Peyer's patch (tissue), 4 donors: ENCODE measurements around the gene GPANK1.

Experiments used
- POLR2A ChIP-seq, 2 donors: fragments of 450-650 bp; IDR thresholded peaks; one replicate each; pipeline ENCODE4 v1.5.1; 2017; ENCODE audit warnings: antibody characterized with exemption in 2 of 2, mild to moderate bottlenecking in 2 of 2, moderate library complexity in 2 of 2
- TF ChIP-seq, protein P1 (sequence below), 6 experiments: fragments of 450-650 bp in 4 of 6; fragments of 200-600 bp in 2 of 6; sonication (generic) in 1 of 6; IDR thresholded peaks; one replicate each; pipeline ENCODE4 v1.5.1; 2017 to 2019; ENCODE audit warnings: antibody characterized with exemption in 6 of 6, mild to moderate bottlenecking in 3 of 6, moderate library complexity in 1 of 6

DNA sequence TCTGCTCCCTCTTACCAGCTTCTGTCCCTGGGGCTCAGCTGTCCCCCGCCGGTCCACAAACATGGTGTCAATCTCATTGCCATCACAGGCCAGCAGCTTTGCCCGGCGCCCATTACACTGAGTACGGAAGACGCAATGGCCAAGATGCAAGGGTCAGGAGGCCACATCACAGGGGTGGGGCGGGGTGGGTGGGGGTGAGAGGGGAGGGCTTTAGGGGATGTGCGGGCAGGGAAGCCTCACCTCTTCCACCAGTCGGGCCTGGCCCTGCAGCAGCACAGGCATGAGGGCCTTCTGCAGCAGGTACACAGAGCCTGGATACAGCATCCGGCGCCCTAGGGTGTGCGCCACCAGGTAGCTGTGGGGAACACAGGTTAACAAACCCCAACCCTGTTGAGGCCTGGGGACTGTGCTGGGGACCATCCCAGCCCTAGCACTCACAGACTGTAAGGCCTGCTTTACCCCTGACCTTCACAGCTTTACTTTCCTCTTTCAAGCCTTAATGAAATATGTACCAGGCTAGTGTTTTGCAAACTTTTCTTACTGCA is 26.8 kb upstream of the GPANK1 start:
- TF ChIP-seq, protein P1, sequence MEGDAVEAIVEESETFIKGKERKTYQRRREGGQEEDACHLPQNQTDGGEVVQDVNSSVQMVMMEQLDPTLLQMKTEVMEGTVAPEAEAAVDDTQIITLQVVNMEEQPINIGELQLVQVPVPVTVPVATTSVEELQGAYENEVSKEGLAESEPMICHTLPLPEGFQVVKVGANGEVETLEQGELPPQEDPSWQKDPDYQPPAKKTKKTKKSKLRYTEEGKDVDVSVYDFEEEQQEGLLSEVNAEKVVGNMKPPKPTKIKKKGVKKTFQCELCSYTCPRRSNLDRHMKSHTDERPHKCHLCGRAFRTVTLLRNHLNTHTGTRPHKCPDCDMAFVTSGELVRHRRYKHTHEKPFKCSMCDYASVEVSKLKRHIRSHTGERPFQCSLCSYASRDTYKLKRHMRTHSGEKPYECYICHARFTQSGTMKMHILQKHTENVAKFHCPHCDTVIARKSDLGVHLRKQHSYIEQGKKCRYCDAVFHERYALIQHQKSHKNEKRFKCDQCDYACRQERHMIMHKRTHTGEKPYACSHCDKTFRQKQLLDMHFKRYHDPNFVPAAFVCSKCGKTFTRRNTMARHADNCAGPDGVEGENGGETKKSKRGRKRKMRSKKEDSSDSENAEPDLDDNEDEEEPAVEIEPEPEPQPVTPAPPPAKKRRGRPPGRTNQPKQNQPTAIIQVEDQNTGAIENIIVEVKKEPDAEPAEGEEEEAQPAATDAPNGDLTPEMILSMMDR (IDR thresholded peaks at IDR 0.05) = no peak
- no peak for TF ChIP-seq POLR2A (IDR thresholded peaks at IDR 0.05)
